Skin of body (tissue), 2 donors: Measurements from ENCODE around the gene TLE6. TPM values are rescaled to one million over a fixed set of nuclear protein-coding genes. Genes with fewer than 3 reads are reported as not detected.
"Not testable (repeated sequence)": the region's sequence is repeated elsewhere in the genome, so short reads cannot be mapped to it uniquely, and the experiment has no call there.

Experiments used
- DNase-seq: peaks from one replicate; lab custom pipeline; 2025; lab: John Stamatoyannopoulos, UW
- total RNA-seq: library from RNA; depleted of rRNA; stranded (reverse); fragments of >200 nt; gene quantifications from one replicate; pipeline ENCODE4 v1.2.3, GENCODE V29; 2014

Gene TLE6
- total RNA-seq = 0.79 TPM

GRCh38 chr19:2977001-2977745, at the start of gene TLE6:
Gene TLE6 (plus strand): TSS chr19:2977564. CDS start chr19:2978234, 670 bp downstream.
- peak; percentile 86 for DNase-seq

- DNase-seq = no peak
Observed at GRCh38 chr19:2933490-2933910, 43.9 kb upstream of the TLE6 start.

- DNase-seq = not testable (repeated sequence)
Observed at GRCh38 chr19:2935863-2936262, 41.5 kb upstream of the TLE6 start.

GRCh38 chr19:2942928-2943640, 34.3 kb upstream of the TLE6 start:
- no peak for DNase-seq

GRCh38 chr19:2944403-2944774, 33.0 kb upstream of the TLE6 start:
- DNase-seq = no peak

- DNase-seq = peak; percentile 99
Observed at GRCh38 chr19:2944775-2945574, 32.4 kb upstream of the TLE6 start, which contains the start of gene ZNF77. Gene ZNF77 (minus strand): TSS chr19:2944971. CDS start chr19:2944840, 131 bp downstream.

GRCh38 chr19:2945575-2946184, 31.7 kb upstream of the TLE6 start:
- DNase-seq = no peak

- no peak for DNase-seq
Observed at GRCh38 chr19:2949939-2950285, 27.5 kb upstream of the TLE6 start.

GRCh38 chr19:2950286-2951124, 26.9 kb upstream of the TLE6 start:
- peak; percentile 100 for DNase-seq

GRCh38 chr19:2952953-2953481, 24.3 kb upstream of the TLE6 start:
- no peak for DNase-seq

- DNase-seq = no peak
Observed at GRCh38 chr19:2957160-2957559, 20.2 kb upstream of the TLE6 start.

- DNase-seq = no peak
Observed at GRCh38 chr19:2960120-2960519, 17.2 kb upstream of the TLE6 start.

GRCh38 chr19:2962018-2962670, 15.2 kb upstream of the TLE6 start:
- peak; percentile 85 for DNase-seq

GRCh38 chr19:2963122-2963521, 14.2 kb upstream of the TLE6 start:
- DNase-seq = no peak

GRCh38 chr19:2963631-2964030, 13.7 kb upstream of the TLE6 start:
- DNase-seq = not testable (repeated sequence)

GRCh38 chr19:2964874-2965273, 12.5 kb upstream of the TLE6 start:
- DNase-seq = no peak

GRCh38 chr19:2967972-2968371, 9.4 kb upstream of the TLE6 start:
- DNase-seq = no peak

GRCh38 chr19:2969104-2969504, 8.3 kb upstream of the TLE6 start:
- DNase-seq = peak; percentile 70

- no peak for DNase-seq
Observed at GRCh38 chr19:2970201-2970835, 7.0 kb upstream of the TLE6 start.
